ENCODE results near the gene OR11A1.

DNA sequence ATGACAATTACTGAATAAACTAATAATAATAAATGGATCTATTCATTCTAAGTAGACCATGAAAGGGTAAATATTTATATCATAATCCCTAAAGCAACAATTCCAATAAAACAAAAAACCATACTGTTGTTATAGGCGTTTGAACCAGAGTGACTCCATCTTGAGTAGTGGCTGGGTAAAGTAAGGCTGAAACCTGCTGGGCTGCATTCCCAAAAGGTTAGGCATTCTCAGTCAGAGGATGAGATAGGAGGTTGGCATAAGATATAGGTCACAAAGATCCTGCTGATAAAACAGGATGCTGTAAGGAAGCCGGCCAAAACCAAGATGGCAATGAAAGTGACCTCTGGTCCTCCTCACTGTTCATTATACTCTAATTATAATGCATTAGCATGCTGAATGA lies 8.4 kb upstream of the OR11A1 start:
- TF ChIP-seq POLR2AphosphoS5 (IDR thresholded peaks at IDR 0.05; ENCODE audit: low read depth) (no peak), CTCF (IDR thresholded peaks at IDR 0.05; ENCODE audit: insufficient read depth, low read length) (no peak)

Measured in HL-60 (cell line).